Activated T-cell treated with anti-CD3 and anti-CD28 coated beads, Interleukin-2, amount 50 U/mL, for 24 hours (primary cell): ENCODE data around the gene CFB.
A peak's percentile ranks its signal among the peaks of the same experiment; 100 is the strongest.
"Not testable (repeated sequence)": the region's sequence is repeated elsewhere in the genome, so short reads cannot be mapped to it uniquely, and the experiment has no call there.

ENCODE experiments used
- DNase-seq: peaks from one replicate; pipeline ENCODE4 v3.0.0-alpha.2; 2020
- H3K27ac Mint-ChIP-seq: 2 replicates; pipeline ENCODE4 v1.8.0; 2020; ENCODE audit warnings: mild to moderate bottlenecking, mixed read lengths
- H3K27me3 Mint-ChIP-seq: 2 replicates; pipeline ENCODE4 v1.8.0; 2020; ENCODE audit warnings: mixed read lengths
- H3K36me3 Mint-ChIP-seq: 2 replicates; pipeline ENCODE4 v1.8.0; 2020; ENCODE audit warnings: low read depth, mixed read lengths
- H3K4me1 Mint-ChIP-seq: 2 replicates; pipeline ENCODE4 v1.8.0; 2020; ENCODE audit warnings: low read depth, mixed read lengths
- H3K4me3 Mint-ChIP-seq: 2 replicates; pipeline ENCODE4 v1.8.0; 2020; ENCODE audit warnings: mild to moderate bottlenecking, moderate library complexity, mixed read lengths
- H3K9me3 Mint-ChIP-seq: 2 replicates; pipeline ENCODE4 v1.8.0; 2020; ENCODE audit warnings: mixed read lengths

Gene CFB

GRCh38 chr6:31968791-31969711 lies 23.2 kb downstream of the CFB start:
- H3K36me3 Mint-ChIP-seq: peaks cover 94% of the 10 kb centered on the region

DNA sequence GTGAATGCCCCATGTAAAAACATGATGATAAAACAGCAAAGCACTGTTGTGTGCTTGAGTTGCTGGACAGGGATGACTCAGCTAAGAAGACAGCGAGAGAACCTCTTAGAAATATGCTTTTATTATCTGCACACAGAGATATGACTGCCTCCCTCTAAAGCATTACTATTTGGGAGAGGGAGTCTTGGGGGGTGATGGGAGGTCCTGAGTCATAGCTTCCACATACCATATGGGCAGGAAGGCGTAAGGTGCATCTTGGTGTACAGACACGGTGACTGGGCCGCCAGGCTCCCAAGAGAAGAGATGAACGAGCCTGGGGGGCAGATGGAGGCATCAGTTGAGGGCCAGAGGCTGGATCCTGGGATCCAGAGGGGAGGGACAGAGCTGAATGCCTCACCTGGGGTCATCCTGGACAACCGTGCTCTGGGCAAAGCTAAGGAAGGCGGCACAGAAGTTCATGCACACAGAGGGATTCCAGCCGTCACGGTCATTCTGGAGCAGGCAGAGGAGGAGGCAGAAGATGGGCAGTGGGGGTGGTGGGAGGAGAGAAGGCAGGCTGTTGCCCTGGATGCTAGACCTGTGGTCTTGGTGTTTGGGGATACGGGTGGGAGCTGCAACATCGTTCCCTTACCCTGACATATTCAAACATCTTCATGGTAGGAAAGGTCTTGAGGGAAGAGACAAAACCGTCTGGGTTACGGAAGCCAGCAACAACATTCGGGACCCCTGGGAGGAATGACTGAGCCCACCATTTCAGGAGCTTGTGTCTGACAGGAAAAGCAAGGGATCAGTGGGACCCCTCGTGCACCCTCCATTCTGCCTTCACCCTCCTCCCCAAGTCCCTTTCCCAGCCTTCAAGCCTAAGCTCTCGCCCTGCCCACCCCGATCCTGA lies 24.1 kb downstream of the CFB start:
- no peak for DNase-seq
- Mint-ChIP-seq H3K9me3 (no peaks in the 10 kb centered on the region), H3K36me3 (peaks cover 90% of the 10 kb centered on the region), H3K4me3 (peak overlapping the region; percentile 96), H3K27me3 (no peaks in the 10 kb centered on the region), H3K27ac (peak overlapping the region; percentile 100), H3K4me1 (peaks cover 50% of the 10 kb centered on the region)

More at GRCh38 chr6:31968791-31969711, 23.2 kb downstream of the CFB start:
- H3K27ac Mint-ChIP-seq: peak overlapping the region; percentile 100
- H3K4me1 Mint-ChIP-seq: peaks cover 44% of the 10 kb centered on the region
- H3K27me3 Mint-ChIP-seq: no peaks in the 10 kb centered on the region
- H3K9me3 Mint-ChIP-seq: no peaks in the 10 kb centered on the region
- no peak for DNase-seq
- H3K4me3 Mint-ChIP-seq: peak overlapping the region; percentile 96

DNA sequence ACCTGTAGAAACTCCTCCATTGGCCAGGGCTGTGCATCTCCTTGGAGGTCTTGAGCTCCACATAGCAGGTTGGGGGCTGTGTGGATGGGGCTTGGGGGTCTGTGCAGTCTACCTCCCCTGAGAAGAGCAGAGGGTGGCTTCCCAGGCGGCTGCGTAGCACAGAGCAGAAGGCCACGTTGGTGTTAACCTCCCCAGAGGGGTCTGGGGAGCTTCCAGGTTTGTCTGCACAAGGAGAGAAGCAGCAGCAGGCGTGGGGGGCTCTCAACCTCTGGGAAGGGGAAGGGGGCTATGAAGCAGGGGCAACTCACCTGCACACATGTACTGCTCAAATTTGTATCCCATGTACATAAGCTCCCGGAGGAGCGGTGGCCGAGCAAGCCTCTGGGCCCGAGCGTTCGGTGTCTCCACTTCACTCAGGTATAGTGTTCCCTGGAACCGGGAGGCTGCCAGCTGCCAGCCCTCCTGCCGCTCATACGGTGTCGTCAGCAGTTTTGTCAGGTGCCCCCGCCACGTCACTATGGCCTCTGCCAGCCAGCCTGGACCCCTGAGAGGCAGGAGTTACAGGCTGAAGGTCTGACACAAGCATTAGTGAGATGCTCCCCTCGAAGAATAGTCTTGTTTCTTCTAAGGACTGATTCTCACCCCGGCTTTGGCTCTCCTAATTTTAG lies 24.8 kb downstream of the CFB start:
- H3K9me3 Mint-ChIP-seq: no peaks in the 10 kb centered on the region
- H3K27me3 Mint-ChIP-seq: no peaks in the 10 kb centered on the region
- peak overlapping the region; percentile 100 for H3K27ac Mint-ChIP-seq
- H3K4me1 Mint-ChIP-seq: peaks cover 50% of the 10 kb centered on the region
- DNase-seq: no peak
- peak overlapping the region; percentile 96 for H3K4me3 Mint-ChIP-seq
- peaks cover 87% of the 10 kb centered on the region for H3K36me3 Mint-ChIP-seq

DNA sequence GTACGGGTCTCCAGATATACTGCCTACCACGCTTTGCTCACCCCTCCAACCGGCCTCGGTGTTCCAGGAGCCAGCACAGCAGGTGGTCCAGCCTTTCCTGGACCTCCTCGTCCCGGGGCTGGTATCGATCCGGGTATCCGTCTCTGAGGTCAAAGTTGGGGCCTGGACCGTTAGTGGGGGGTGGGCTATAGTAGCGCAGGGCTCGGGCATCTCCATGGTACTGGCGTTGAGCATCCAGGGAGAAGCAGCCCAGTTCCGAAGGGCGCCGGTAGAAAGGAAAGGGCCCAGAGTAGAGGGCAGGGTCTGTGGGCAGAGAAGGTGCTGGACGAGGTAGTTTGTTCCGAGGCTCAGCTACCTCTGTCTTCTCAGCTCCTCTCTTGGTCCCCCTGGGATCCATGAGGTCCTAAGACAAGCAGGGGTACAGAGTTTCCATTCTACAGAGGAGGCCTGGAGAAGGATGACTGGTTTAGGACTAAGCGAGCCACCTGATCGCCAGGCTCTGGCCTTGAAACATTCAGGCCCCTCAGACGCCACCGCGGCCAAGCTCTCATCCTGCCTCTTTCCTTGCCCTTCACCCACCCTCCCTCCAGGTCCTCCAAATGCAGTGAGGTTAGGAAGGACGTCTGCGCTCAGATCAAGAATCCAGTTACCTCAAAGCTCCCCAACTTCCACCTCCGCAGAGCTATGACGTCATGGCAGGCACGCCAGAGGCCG lies 25.5 kb downstream of the CFB start:
- Mint-ChIP-seq H3K27ac (peak overlapping the region; percentile 100), H3K4me3 (peak overlapping the region; percentile 96), H3K36me3 (peaks cover 80% of the 10 kb centered on the region), H3K4me1 (peaks cover 50% of the 10 kb centered on the region), H3K27me3 (no peaks in the 10 kb centered on the region), H3K9me3 (no peaks in the 10 kb centered on the region)
- DNase-seq: no peak

GRCh38 chr6:31971993-31972708 lies 26.3 kb downstream of the CFB start, which contains the start of gene DXO:
Gene DXO, minus strand, starts transcription at chr6:31972138. Its CDS starts 463 bp downstream, at chr6:31971675.
- peak; percentile 98 for DNase-seq
- peak within 1 kb of the TSS; percentile 100 for H3K27ac Mint-ChIP-seq
- no peaks in the 10 kb centered on the region for H3K27me3 Mint-ChIP-seq
- peaks cover 79% of the 10 kb centered on the region for H3K36me3 Mint-ChIP-seq
- H3K4me1 Mint-ChIP-seq: peaks cover 50% of the 10 kb centered on the region
- no peaks in the 10 kb centered on the region for H3K9me3 Mint-ChIP-seq
- H3K4me3 Mint-ChIP-seq: peak within 1 kb of the TSS; percentile 96

GRCh38 chr6:31972709-31973350 lies 26.9 kb downstream of the CFB start:
- Mint-ChIP-seq H3K27me3 (no peaks in the 10 kb centered on the region), H3K36me3 (peaks cover 72% of the 10 kb centered on the region), H3K4me1 (peaks cover 50% of the 10 kb centered on the region), H3K4me3 (peak overlapping the region; percentile 96), H3K9me3 (no peaks in the 10 kb centered on the region), H3K27ac (peak overlapping the region; percentile 100)
- no peak for DNase-seq

GRCh38 chr6:31976065-31976464 lies 30.2 kb downstream of the CFB start:
- not testable (repeated sequence) for DNase-seq, H3K27ac Mint-ChIP-seq, H3K9me3 Mint-ChIP-seq, H3K27me3 Mint-ChIP-seq, H3K4me3 Mint-ChIP-seq
- Mint-ChIP-seq H3K36me3 (peaks cover 49% of the 10 kb centered on the region), H3K4me1 (peaks cover 38% of the 10 kb centered on the region)

- Mint-ChIP-seq H3K4me3 (no peak overlapping the region), H3K27me3 (no peaks in the 10 kb centered on the region), H3K9me3 (no peaks in the 10 kb centered on the region), H3K27ac (no peak overlapping the region), H3K4me1 (peaks cover 26% of the 10 kb centered on the region), H3K36me3 (peaks cover 33% of the 10 kb centered on the region)
- no peak for DNase-seq
These were observed 32.0 kb downstream of the CFB start for GRCh38 chr6:31977816-31978431.

GRCh38 chr6:31978831-31979230 lies 32.9 kb downstream of the CFB start:
- Mint-ChIP-seq H3K36me3 (peaks cover 27% of the 10 kb centered on the region), H3K27me3 (no peaks in the 10 kb centered on the region), H3K27ac (peak overlapping the region; percentile 79), H3K9me3 (no peaks in the 10 kb centered on the region), H3K4me1 (peaks cover 17% of the 10 kb centered on the region), H3K4me3 (no peak overlapping the region)
- DNase-seq: no peak

- H3K36me3 Mint-ChIP-seq: peaks cover 23% of the 10 kb centered on the region
- peaks cover 12% of the 10 kb centered on the region for H3K4me1 Mint-ChIP-seq
- H3K27me3 Mint-ChIP-seq: no peaks in the 10 kb centered on the region
- H3K9me3 Mint-ChIP-seq: no peaks in the 10 kb centered on the region
- DNase-seq: no peak
- H3K27ac Mint-ChIP-seq: peak overlapping the region; percentile 80
- H3K4me3 Mint-ChIP-seq: no peak overlapping the region
These were observed 33.5 kb downstream of the CFB start for GRCh38 chr6:31979238-31979898.

- H3K27ac Mint-ChIP-seq, H3K9me3 Mint-ChIP-seq, H3K4me1 Mint-ChIP-seq, H3K27me3 Mint-ChIP-seq, DNase-seq, H3K4me3 Mint-ChIP-seq: not testable (repeated sequence)
- H3K36me3 Mint-ChIP-seq: peaks cover 18% of the 10 kb centered on the region
These were observed 34.4 kb downstream of the CFB start for GRCh38 chr6:31980195-31980876.

- H3K4me1 Mint-ChIP-seq, H3K9me3 Mint-ChIP-seq, H3K4me3 Mint-ChIP-seq, H3K27me3 Mint-ChIP-seq, H3K27ac Mint-ChIP-seq, DNase-seq: not testable (repeated sequence)
- peaks cover 15% of the 10 kb centered on the region for H3K36me3 Mint-ChIP-seq
These were observed 35.1 kb downstream of the CFB start for GRCh38 chr6:31980998-31981397.
